KG1 (cell line): ENCODE measurements around the gene NFYA.
"Not testable (repeated sequence)": the region's sequence is repeated elsewhere in the genome, so short reads cannot be mapped to it uniquely, and the experiment has no call there.

Experiments
- DNase-seq: peaks from one replicate; lab custom pipeline; 2025; lab: John Stamatoyannopoulos, UW

NFYA gene

GRCh38 chr6:41115027-41115426 lies 42.3 kb downstream of the NFYA start:
- not testable (repeated sequence) for DNase-seq

GRCh38 chr6:41119508-41119907 lies 46.7 kb downstream of the NFYA start:
- no peak for DNase-seq

- DNase-seq = no peak
Observed at GRCh38 chr6:41120058-41120457, 47.3 kb downstream of the NFYA start.

- DNase-seq = no peak
Observed at GRCh38 chr6:41122373-41122772, 49.6 kb downstream of the NFYA start.

- DNase-seq = no peak
Observed at GRCh38 chr6:41122918-41123317, 50.1 kb downstream of the NFYA start.

GRCh38 chr6:41125282-41125681 lies 52.5 kb downstream of the NFYA start:
- DNase-seq = no peak

GRCh38 chr6:41132254-41132653 lies 59.5 kb downstream of the NFYA start:
- no peak for DNase-seq

- DNase-seq = no peak
Observed at GRCh38 chr6:41135062-41135832, 62.5 kb downstream of the NFYA start.

- DNase-seq = no peak
Observed at GRCh38 chr6:41136911-41137310, 64.1 kb downstream of the NFYA start.

GRCh38 chr6:41147917-41148316 lies 75.1 kb downstream of the NFYA start:
- no peak for DNase-seq
